Right lobe of liver (tissue), 4 donors: ENCODE data around the gene RADIL.

Experiments used
- POLR2A ChIP-seq: fragments of 450-650 bp; IDR thresholded peaks from one replicate; pipeline ENCODE4 v1.6.1; 2017; ENCODE audit warnings: antibody characterized with exemption, mild to moderate bottlenecking
- TF ChIP-seq, protein P1 (sequence below), 4 donors: fragments of 200-600 bp in 3 of 4; fragments of 450-650 bp in 1 of 4; IDR thresholded peaks; one replicate each; pipeline versions ENCODE4 v1.5.1 to v1.8.0; 2016 to 2022; ENCODE audit warnings: antibody characterized with exemption in 4 of 4, mild to moderate bottlenecking in 2 of 4
- donor health status: DM: no; HTN: no; CAD: no.
- donor health status: DM: no; HTN: no; CAD: no.
- donor health status: DM: no; HTN: yes; CAD: no.

DNA sequence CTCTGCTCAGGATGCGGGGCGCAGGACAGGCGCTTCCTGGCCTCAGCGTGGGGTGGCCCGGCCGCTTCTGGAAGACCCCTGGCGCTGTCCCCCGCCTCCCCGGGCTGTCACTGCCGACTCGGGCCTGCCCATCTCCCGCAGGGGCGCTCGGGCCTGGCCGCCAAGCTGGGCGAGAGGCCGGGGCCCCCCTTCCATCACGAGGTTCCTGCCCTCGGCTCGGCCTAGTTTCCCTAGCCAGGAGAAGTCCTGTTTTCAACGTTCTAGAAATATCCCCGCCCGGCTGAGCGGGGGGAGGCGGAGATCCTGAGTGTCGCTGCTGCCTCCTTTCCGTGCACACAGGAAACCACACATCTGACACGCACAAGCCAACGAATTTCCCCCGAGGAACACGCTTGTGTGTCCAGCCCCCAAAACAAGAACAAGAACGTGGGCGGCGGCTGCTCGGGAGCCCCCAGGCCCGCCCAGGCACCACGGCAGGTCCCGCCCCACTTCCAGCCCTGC is 74.4 kb downstream of the RADIL start:
- TF ChIP-seq POLR2A = no peak
- TF ChIP-seq, protein P1, sequence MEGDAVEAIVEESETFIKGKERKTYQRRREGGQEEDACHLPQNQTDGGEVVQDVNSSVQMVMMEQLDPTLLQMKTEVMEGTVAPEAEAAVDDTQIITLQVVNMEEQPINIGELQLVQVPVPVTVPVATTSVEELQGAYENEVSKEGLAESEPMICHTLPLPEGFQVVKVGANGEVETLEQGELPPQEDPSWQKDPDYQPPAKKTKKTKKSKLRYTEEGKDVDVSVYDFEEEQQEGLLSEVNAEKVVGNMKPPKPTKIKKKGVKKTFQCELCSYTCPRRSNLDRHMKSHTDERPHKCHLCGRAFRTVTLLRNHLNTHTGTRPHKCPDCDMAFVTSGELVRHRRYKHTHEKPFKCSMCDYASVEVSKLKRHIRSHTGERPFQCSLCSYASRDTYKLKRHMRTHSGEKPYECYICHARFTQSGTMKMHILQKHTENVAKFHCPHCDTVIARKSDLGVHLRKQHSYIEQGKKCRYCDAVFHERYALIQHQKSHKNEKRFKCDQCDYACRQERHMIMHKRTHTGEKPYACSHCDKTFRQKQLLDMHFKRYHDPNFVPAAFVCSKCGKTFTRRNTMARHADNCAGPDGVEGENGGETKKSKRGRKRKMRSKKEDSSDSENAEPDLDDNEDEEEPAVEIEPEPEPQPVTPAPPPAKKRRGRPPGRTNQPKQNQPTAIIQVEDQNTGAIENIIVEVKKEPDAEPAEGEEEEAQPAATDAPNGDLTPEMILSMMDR (IDR thresholded peaks at IDR 0.05) = no peak
